Adrenal gland (tissue), 12 donors: Measurements from ENCODE around the gene POU2F3. TPM values are rescaled to one million over a fixed set of nuclear protein-coding genes. Genes with fewer than 3 reads are reported as not detected.

Experiments
- DNase-seq, 7 donors: peaks; one replicate each; pipeline ENCODE4 v3.0.0-alpha.2; 2019 to 2020
- H3K27ac ChIP-seq, 5 donors: fragments of 200-600 bp; sonication (generic) in 4 of 5; 1 replicate in 3 of 5; 2 replicates in 2 of 5; pipeline versions ENCODE4 v1.5.1 to v1.8.0; 2016 to 2020; ENCODE audit warnings: mild to moderate bottlenecking in 1 of 5
- H3K27me3 ChIP-seq: fragments of 200-600 bp; 2 replicates; pipeline ENCODE4 v1.8.0; 2021
- H3K36me3 ChIP-seq, 2 donors: fragments of 200-600 bp; replicated peaks in 1 of 2; 1 replicate in 1 of 2; 2 replicates in 1 of 2; pipeline versions ENCODE4 v1.5.1 to v1.8.0; 2018 to 2022
- H3K4me1 ChIP-seq, 2 donors: fragments of 200-600 bp; replicated peaks in 1 of 2; 1 replicate in 1 of 2; 2 replicates in 1 of 2; pipeline versions ENCODE4 v1.5.1 to v1.8.0; 2018 to 2021
- H3K4me3 ChIP-seq, 4 donors: fragments of 200-600 bp; sonication (generic) in 3 of 4; one replicate each; pipeline ENCODE4 v1.5.1; 2016 to 2018
- H3K9me3 ChIP-seq, 3 donors: fragments of 200-600 bp; sonication (generic) in 1 of 3; replicated peaks in 1 of 3; 1 replicate in 2 of 3; 2 replicates in 1 of 3; pipeline versions ENCODE4 v1.5.1 to v1.8.0; 2016 to 2021
- POLR2A ChIP-seq, 2 donors: fragments of 450-650 bp; IDR thresholded peaks; one replicate each; pipeline ENCODE4 v1.6.1; 2017; ENCODE audit warnings: antibody characterized with exemption in 2 of 2, mild to moderate bottlenecking in 2 of 2, moderate library complexity in 1 of 2
- WGBS, 4 donors: extraction: QIAGEN DNeasy Blood & Tissue Kit in 2 of 4; methylation state at CpG; one replicate each; pipeline versions ENCODE4 v1.1.5 to v1.1.7; 2013 to 2017; 5-methylcytosine and 5-hydroxymethylcytosine counted together
- intact Hi-C, 2 donors: fragments of 100-400 bp; cut with DNase I; formaldehyde crosslinking; loops; one replicate each; pipeline versions ENCODE4 v1.14.1 to v1.15.0; 2022 to 2023
- polyA plus RNA-seq, 3 donors: library from polyadenylated mRNA; stranded (reverse); fragments of 200-250 nt in 2 of 3; fragments of 350-450 nt in 1 of 3; fragmentation: Illumina TruSeq in 1 of 3; extraction: RNeasy Lipid Tissue Mini Kit (QIAGEN cat#74804) in 1 of 3; gene quantifications; one replicate each; pipeline ENCODE4 v1.2.3, GENCODE V29; 2013 to 2014
- total RNA-seq, 9 donors: library from RNA; depleted of rRNA in 4 of 9; stranded (reverse); fragments of >200 nt in 4 of 9; fragments of 120-200 nt in 1 of 9; fragmentation: NEBNext Ultra II Directional in 1 of 9; extraction: Animal tissue kit (Norgen Biotek cat#: 25700) in 1 of 9; gene quantifications; one replicate each; pipeline versions ENCODE4 v1.1.0 to v1.2.4, GENCODE V29; 2013 to 2023
- TF ChIP-seq, protein P1 (sequence below), 6 experiments: fragments of 450-650 bp in 4 of 6; fragments of 200-600 bp in 2 of 6; sonication (generic) in 1 of 6; IDR thresholded peaks; 1 replicate in 5 of 6; 2 replicates in 1 of 6; pipeline versions ENCODE4 v1.5.1 to v1.8.0; 2016 to 2021; ENCODE audit warnings: antibody characterized with exemption in 6 of 6, mild to moderate bottlenecking in 2 of 6, moderate library complexity in 1 of 6
- donor health status: healthy with polysubstance abuse.
- donor health status: Bipolar disorder and iron deficiency.
- donor health status: DM: yes; HTN: yes; CAD: no.
- donor health status: DM: no; HTN: no; CAD: no.
- donor health status: DM: no; HTN: no; CAD: no.
- donor health status: DM: yes; HTN: yes; CAD: no.

POU2F3 gene
- total and polyA plus RNA-seq, 12 donors = 0.07 to 1.4 (median 0.17) TPM; not detected in 3

- 77 to 91% (median 84%) methylated on average over 4 to 12 of the region's 12 CpGs for WGBS, 4 donors
These were observed 22.4 kb upstream of the POU2F3 start for GRCh38 chr11:120217526-120217925.

DNA sequence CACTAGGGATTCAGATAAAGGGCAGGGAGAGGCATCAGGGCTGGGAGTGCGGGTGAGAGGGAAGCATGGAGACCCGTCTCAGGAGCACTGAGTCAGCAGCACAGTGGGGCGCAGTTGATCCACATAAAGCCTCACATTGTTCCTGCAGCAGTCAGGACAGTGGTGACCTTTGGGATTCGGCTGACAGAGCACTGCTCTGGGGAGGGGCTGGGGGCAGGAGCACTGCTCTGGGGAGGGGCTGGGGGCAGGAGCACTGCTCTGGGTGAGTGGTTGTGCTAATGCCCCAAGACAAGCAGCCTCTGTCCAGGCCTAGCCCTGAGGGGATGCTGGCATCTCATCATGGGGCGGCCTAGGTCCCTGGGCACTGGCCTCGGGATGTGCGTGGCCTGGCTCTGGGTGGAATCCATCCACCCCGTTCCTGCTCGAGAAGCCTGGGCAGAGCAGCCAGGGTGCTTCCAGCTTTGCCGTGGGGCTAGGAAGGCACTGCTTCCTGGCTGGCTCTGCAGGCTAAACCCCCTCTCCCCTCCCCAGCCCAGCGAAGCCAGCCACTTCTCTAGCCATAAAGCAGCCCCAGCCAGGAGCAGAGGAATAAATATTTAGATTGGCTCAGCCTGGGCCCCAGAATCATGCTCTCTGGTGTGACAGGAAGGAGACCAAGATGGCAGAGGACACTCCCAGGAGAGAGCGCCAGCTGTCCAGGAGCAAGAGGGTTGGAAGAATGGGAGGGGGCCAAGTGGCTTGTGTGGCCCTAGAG, 21.8 kb upstream of the POU2F3 start:
- no peak for DNase-seq
- Histone ChIP-seq H3K4me1 (peaks cover 61 to 83% of the 10 kb centered on the region in 2 donors), H3K9me3 (no peaks in the 10 kb centered on the region), H3K27ac (peak overlapping the region in 3 of 5 donors; percentile 84 to 90 (median 86)), H3K36me3 (no peaks in the 10 kb centered on the region), H3K27me3 (no peaks in the 10 kb centered on the region), H3K4me3 (no peak overlapping the region)
- WGBS, 4 donors = 55 to 64% (median 57%) methylated on average over 4 to 12 of the region's 12 CpGs
- TF ChIP-seq, protein P1, sequence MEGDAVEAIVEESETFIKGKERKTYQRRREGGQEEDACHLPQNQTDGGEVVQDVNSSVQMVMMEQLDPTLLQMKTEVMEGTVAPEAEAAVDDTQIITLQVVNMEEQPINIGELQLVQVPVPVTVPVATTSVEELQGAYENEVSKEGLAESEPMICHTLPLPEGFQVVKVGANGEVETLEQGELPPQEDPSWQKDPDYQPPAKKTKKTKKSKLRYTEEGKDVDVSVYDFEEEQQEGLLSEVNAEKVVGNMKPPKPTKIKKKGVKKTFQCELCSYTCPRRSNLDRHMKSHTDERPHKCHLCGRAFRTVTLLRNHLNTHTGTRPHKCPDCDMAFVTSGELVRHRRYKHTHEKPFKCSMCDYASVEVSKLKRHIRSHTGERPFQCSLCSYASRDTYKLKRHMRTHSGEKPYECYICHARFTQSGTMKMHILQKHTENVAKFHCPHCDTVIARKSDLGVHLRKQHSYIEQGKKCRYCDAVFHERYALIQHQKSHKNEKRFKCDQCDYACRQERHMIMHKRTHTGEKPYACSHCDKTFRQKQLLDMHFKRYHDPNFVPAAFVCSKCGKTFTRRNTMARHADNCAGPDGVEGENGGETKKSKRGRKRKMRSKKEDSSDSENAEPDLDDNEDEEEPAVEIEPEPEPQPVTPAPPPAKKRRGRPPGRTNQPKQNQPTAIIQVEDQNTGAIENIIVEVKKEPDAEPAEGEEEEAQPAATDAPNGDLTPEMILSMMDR (IDR thresholded peaks at IDR 0.05) = no peak
- TF ChIP-seq POLR2A (IDR thresholded peaks at IDR 0.05) = no peak
- intact Hi-C loops = no loop called here

More at GRCh38 chr11:120217526-120217925, 22.4 kb upstream of the POU2F3 start:
- no peak for DNase-seq
- TF ChIP-seq, protein P1 (IDR thresholded peaks at IDR 0.05) = no peak
- no peak for TF ChIP-seq POLR2A (IDR thresholded peaks at IDR 0.05)
- H3K27ac ChIP-seq = peak overlapping the region in 2 of 5 donors; percentile 89 to 90
- no peaks in the 10 kb centered on the region for H3K9me3 ChIP-seq
- no peaks in the 10 kb centered on the region for H3K27me3 ChIP-seq
- intact Hi-C loops = no loop called here
- no peaks in the 10 kb centered on the region for H3K36me3 ChIP-seq
- H3K4me1 ChIP-seq = peaks cover 61 to 88% of the 10 kb centered on the region in 2 donors
- no peak overlapping the region for H3K4me3 ChIP-seq

GRCh38 chr11:120218695-120219033, 21.3 kb upstream of the POU2F3 start:
- no peaks in the 10 kb centered on the region for H3K9me3 ChIP-seq
- H3K4me1 ChIP-seq = peaks cover 55 to 82% of the 10 kb centered on the region in 2 donors
- WGBS, 4 donors = 63 to 79% (median 68%) methylated on average over 9 to 10 of the region's 10 CpGs
- no peak overlapping the region for H3K4me3 ChIP-seq
- no peaks in the 10 kb centered on the region for H3K27me3 ChIP-seq
- intact Hi-C loops = no loop called here
- TF ChIP-seq, protein P1 (IDR thresholded peaks at IDR 0.05) = no peak
- no peak for TF ChIP-seq POLR2A (IDR thresholded peaks at IDR 0.05)
- DNase-seq = no peak
- H3K27ac ChIP-seq = peak overlapping the region in 3 of 5 donors; percentile 84 to 90 (median 86)
- H3K36me3 ChIP-seq = no peaks in the 10 kb centered on the region

DNA sequence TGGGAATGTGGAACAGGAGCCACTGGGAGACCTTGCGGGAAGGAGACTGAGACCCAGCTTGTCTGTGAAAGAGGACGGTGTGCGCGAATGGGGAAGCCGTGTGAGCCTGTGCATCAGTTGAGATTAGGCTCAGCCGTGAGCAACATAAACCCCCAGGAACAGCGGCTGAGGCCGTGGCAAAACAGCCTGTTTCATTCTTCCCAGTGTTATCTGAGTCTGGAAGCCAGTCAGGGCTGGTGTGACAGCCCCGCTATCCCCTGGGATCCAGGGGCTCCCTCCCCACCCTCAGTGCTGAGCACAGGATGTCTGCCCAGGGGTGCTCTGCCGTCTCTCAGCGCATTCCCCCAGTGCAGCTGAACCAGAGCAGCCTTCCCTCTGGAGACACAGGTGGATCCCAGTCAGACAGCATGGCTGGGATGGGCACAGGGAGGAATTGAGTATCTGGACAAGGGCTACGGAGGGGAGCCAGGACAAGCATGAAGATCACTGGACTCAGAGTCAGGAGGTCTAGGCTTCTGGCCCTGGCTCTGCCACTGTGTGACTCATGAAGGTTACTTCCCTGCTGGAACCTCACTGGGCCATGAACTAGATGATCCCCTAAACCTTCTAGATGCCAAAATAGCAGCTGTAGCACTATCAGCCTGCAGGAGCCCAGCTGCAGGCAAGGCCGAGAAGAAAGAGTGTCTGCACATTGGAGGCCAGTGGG, 20.6 kb upstream of the POU2F3 start:
- DNase-seq = peak in 6 of 7 donors; percentile 66 to 85 (median 80)
- Histone ChIP-seq H3K36me3 (no peaks in the 10 kb centered on the region), H3K4me3 (no peak overlapping the region), H3K4me1 (peaks cover 49 to 79% of the 10 kb centered on the region in 2 donors), H3K9me3 (no peaks in the 10 kb centered on the region), H3K27ac (peak overlapping the region in 4 of 5 donors; percentile 30 to 90 (median 85)), H3K27me3 (no peaks in the 10 kb centered on the region)
- intact Hi-C loops = no loop called here
- WGBS, 4 donors = 48 to 71% (median 63%) methylated on average over 10 to 13 of the region's 13 CpGs
- TF ChIP-seq, protein P1 (IDR thresholded peaks at IDR 0.05) = no peak
- TF ChIP-seq POLR2A (IDR thresholded peaks at IDR 0.05) = peak in 1 of 2 donors; percentile 23
